Esophagus muscularis mucosa (tissue), 4 donors: ENCODE measurements around the gene CCDC183. TPM values are rescaled to one million over a fixed set of nuclear protein-coding genes. Genes with fewer than 3 reads are reported as not detected.
"Not testable (repeated sequence)": the region's sequence is repeated elsewhere in the genome, so short reads cannot be mapped to it uniquely, and the experiment has no call there.

ENCODE experiments used
- DNase-seq: peaks from one replicate; pipeline ENCODE4 v3.0.0-alpha.2; 2017; ENCODE audit errors: extremely low spot score
- H3K27ac ChIP-seq, 4 donors: fragments of 200-600 bp; sonication (generic); replicated peaks in 1 of 4; 1 replicate in 3 of 4; 2 replicates in 1 of 4; pipeline ENCODE4 v1.5.1; 2016 to 2019; ENCODE audit warnings: mild to moderate bottlenecking in 1 of 4
- H3K27me3 ChIP-seq, 4 donors: fragments of 200-600 bp; sonication (generic); one replicate each; pipeline versions ENCODE4 v1.5.1 to v1.6.0; 2016 to 2019
- H3K36me3 ChIP-seq, 4 donors: fragments of 200-600 bp; sonication (generic); one replicate each; pipeline ENCODE4 v1.5.1; 2016 to 2019
- H3K4me1 ChIP-seq, 4 donors: fragments of 200-600 bp; sonication (generic); one replicate each; pipeline ENCODE4 v1.5.1; 2016 to 2019
- H3K4me3 ChIP-seq, 4 donors: fragments of 200-600 bp; sonication (generic); 1 replicate in 2 of 4; 2 replicates in 2 of 4; pipeline ENCODE4 v1.5.1; 2016 to 2019; ENCODE audit warnings: mild to moderate bottlenecking in 4 of 4, moderate library complexity in 1 of 4
- H3K9me3 ChIP-seq, 4 donors: fragments of 200-600 bp; sonication (generic); 1 replicate in 3 of 4; 2 replicates in 1 of 4; pipeline ENCODE4 v1.5.1; 2016 to 2019
- CTCF ChIP-seq, 3 experiments: fragments of 200-600 bp in 2 of 3; fragments of 450-650 bp in 1 of 3; sonication (generic) in 2 of 3; IDR thresholded peaks; one replicate each; pipeline ENCODE4 v1.5.1; 2017 to 2019; ENCODE audit warnings: antibody characterized with exemption in 3 of 3, mild to moderate bottlenecking in 2 of 3, moderate library complexity in 1 of 3
- EP300 ChIP-seq: sonication (generic); formaldehyde crosslinking; IDR thresholded peaks from one replicate; pipeline ENCODE4 v1.6.1; 2017; ENCODE audit warnings: antibody characterized with exemption
- POLR2A ChIP-seq: fragments of 450-650 bp; IDR thresholded peaks from one replicate; pipeline ENCODE4 v1.6.1; 2017; ENCODE audit warnings: antibody characterized with exemption, moderate library complexity, mild to moderate bottlenecking, low read depth
- POLR2AphosphoS5 ChIP-seq, 2 donors: sonication (generic); formaldehyde crosslinking; IDR thresholded peaks; one replicate each; pipeline ENCODE4 v1.6.1; 2017; ENCODE audit warnings: antibody characterized with exemption in 2 of 2
- WGBS: methylation state at CpG from one replicate; pipeline ENCODE4 v1.1.5; 2018; 5-methylcytosine and 5-hydroxymethylcytosine counted together
- intact Hi-C: fragments of 100-400 bp; cut with DNase I; formaldehyde crosslinking; loops from one replicate; pipeline ENCODE4 v1.15.1; 2023
- total RNA-seq, 4 donors: library from RNA; depleted of rRNA; stranded (reverse); fragments of >200 nt; gene quantifications; one replicate each; pipeline versions ENCODE4 v1.1.0 to v1.2.1, GENCODE V29; 2016

Gene CCDC183
- total RNA-seq, 4 donors from 2014 or later: 0.33 to 2.5 (median 1.4) TPM

GRCh38 chr9:136753371-136754058 is 42.6 kb upstream of the CCDC183 start:
- Histone ChIP-seq H3K27ac (no peak overlapping the region), H3K4me1 (peaks cover 5 to 18% (median 8%) of the 10 kb centered on the region in 4 donors), H3K27me3 (peaks cover 0 to 31% (median 0%) of the 10 kb centered on the region in 4 donors), H3K36me3 (no peaks in the 10 kb centered on the region), H3K4me3 (no peak overlapping the region), H3K9me3 (peaks cover 0 to 17% (median 6%) of the 10 kb centered on the region in 4 donors)
- 87% methylated on average over 10 of the region's 31 CpGs for WGBS
- intact Hi-C loops: no loop called here
- TF ChIP-seq CTCF (IDR thresholded peaks at IDR 0.05) (no peak), EP300 (no peak), POLR2A (no peak), POLR2AphosphoS5 (IDR thresholded peaks at IDR 0.05) (no peak)
- no peak for DNase-seq

GRCh38 chr9:136754059-136754572 is 42.0 kb upstream of the CCDC183 start:
- H3K27me3 ChIP-seq: peaks cover 0 to 34% (median 0%) of the 10 kb centered on the region in 4 donors
- intact Hi-C loops: no loop called here

GRCh38 chr9:136754626-136755301 is 41.4 kb upstream of the CCDC183 start:
- Histone ChIP-seq H3K36me3 (no peaks in the 10 kb centered on the region), H3K4me3 (no peak overlapping the region), H3K4me1 (peaks cover 0 to 7% (median 3%) of the 10 kb centered on the region in 4 donors), H3K27me3 (peaks cover 0 to 40% (median 0%) of the 10 kb centered on the region in 4 donors), H3K9me3 (peaks cover 0 to 17% (median 6%) of the 10 kb centered on the region in 4 donors), H3K27ac (no peak overlapping the region)
- TF ChIP-seq CTCF (IDR thresholded peaks at IDR 0.05) (no peak), POLR2A (no peak), POLR2AphosphoS5 (IDR thresholded peaks at IDR 0.05) (no peak), EP300 (no peak)
- no peak for DNase-seq
- WGBS: 60% methylated on average over 1 of the region's 24 CpGs
- intact Hi-C loops: no loop called here

More at GRCh38 chr9:136754059-136754572, 42.0 kb upstream of the CCDC183 start:
- 90% methylated on average over 7 of the region's 17 CpGs for WGBS
- no peak overlapping the region for H3K27ac ChIP-seq
- DNase-seq: no peak
- TF ChIP-seq CTCF (IDR thresholded peaks at IDR 0.05) (no peak), EP300 (no peak), POLR2AphosphoS5 (IDR thresholded peaks at IDR 0.05) (no peak), POLR2A (no peak)
- no peak overlapping the region for H3K4me3 ChIP-seq
- H3K36me3 ChIP-seq: no peaks in the 10 kb centered on the region
- peaks cover 3 to 14% (median 5%) of the 10 kb centered on the region in 4 donors for H3K4me1 ChIP-seq
- peaks cover 0 to 17% (median 6%) of the 10 kb centered on the region in 4 donors for H3K9me3 ChIP-seq

GRCh38 chr9:136755302-136756133 is 40.6 kb upstream of the CCDC183 start:
- DNase-seq, H3K4me1 ChIP-seq, H3K27ac ChIP-seq, intact Hi-C loops, H3K4me3 ChIP-seq, H3K36me3 ChIP-seq: not testable (repeated sequence)
- peaks cover 0 to 48% (median 0%) of the 10 kb centered on the region in 4 donors for H3K27me3 ChIP-seq
- peaks cover 0 to 17% (median 6%) of the 10 kb centered on the region in 4 donors for H3K9me3 ChIP-seq
- WGBS: 88% methylated on average over 11 of the region's 22 CpGs

GRCh38 chr9:136756134-136756438 is 40.1 kb upstream of the CCDC183 start:
- peaks cover 0 to 10% (median 6%) of the 10 kb centered on the region in 4 donors for H3K4me1 ChIP-seq
- no peak for TF ChIP-seq CTCF (IDR thresholded peaks at IDR 0.05)
- TF ChIP-seq POLR2AphosphoS5 (IDR thresholded peaks at IDR 0.05): no peak
- no peak for TF ChIP-seq POLR2A
- TF ChIP-seq EP300: no peak
- H3K27me3 ChIP-seq: peaks cover 0 to 50% (median 0%) of the 10 kb centered on the region in 4 donors
- 75% methylated on average over 4 of the region's 4 CpGs for WGBS
- H3K27ac ChIP-seq: no peak overlapping the region
- H3K9me3 ChIP-seq: peaks cover 0 to 17% (median 6%) of the 10 kb centered on the region in 4 donors
- no peaks in the 10 kb centered on the region for H3K36me3 ChIP-seq
- intact Hi-C loops: no loop called here
- no peak overlapping the region for H3K4me3 ChIP-seq
- no peak for DNase-seq
